Transverse colon (tissue), 4 donors: ENCODE measurements around the gene MAGI2. TPM values are rescaled to one million over a fixed set of nuclear protein-coding genes. Genes with fewer than 3 reads are reported as not detected.

Source experiments
- DNase-seq: peaks from one replicate; pipeline ENCODE4 v3.0.0-alpha.2; 2019
- H3K27ac ChIP-seq, 4 donors: fragments of 200-600 bp; sonication (generic); 2 replicates each; pipeline ENCODE4 v1.5.1; 2016 to 2018; ENCODE audit warnings: inconsistent platforms in 4 of 4
- H3K27me3 ChIP-seq: fragments of 200-600 bp; sonication (generic); 2 replicates; pipeline ENCODE4 v1.5.1; 2017; ENCODE audit warnings: inconsistent platforms
- H3K36me3 ChIP-seq, 4 donors: fragments of 200-600 bp; sonication (generic); 2 replicates each; pipeline ENCODE4 v1.5.1; 2017 to 2019; ENCODE audit warnings: inconsistent platforms in 4 of 4
- H3K4me1 ChIP-seq, 4 donors: fragments of 200-600 bp; sonication (generic); 2 replicates each; pipeline ENCODE4 v1.5.1; 2017 to 2020; ENCODE audit warnings: inconsistent platforms in 4 of 4
- H3K4me3 ChIP-seq, 4 donors: fragments of 200-600 bp; sonication (generic); 1 replicate in 1 of 4; 2 replicates in 3 of 4; pipeline versions ENCODE4 v1.5.1 to v1.6.1; 2017 to 2019; ENCODE audit warnings: inconsistent platforms in 4 of 4
- H3K9me3 ChIP-seq, 2 donors: fragments of 200-600 bp; sonication (generic); 2 replicates each; pipeline ENCODE4 v1.5.1; 2017 to 2019; ENCODE audit warnings: inconsistent platforms in 2 of 2
- EP300 ChIP-seq: sonication (generic); formaldehyde crosslinking; IDR thresholded peaks from one replicate; pipeline ENCODE4 v1.6.1; 2017; ENCODE audit warnings: antibody characterized with exemption, low read depth
- POLR2A ChIP-seq: fragments of 450-650 bp; IDR thresholded peaks from one replicate; pipeline ENCODE4 v1.6.1; 2016; ENCODE audit warnings: antibody characterized with exemption, mild to moderate bottlenecking, moderate library complexity
- POLR2AphosphoS5 ChIP-seq, 3 donors: sonication (generic); formaldehyde crosslinking; IDR thresholded peaks; one replicate each; pipeline ENCODE4 v1.6.1; 2016; ENCODE audit warnings: antibody characterized with exemption in 3 of 3
- WGBS, 2 donors: methylation state at CpG; one replicate each; pipeline ENCODE4 v1.1.5; 2018; ENCODE audit warnings: low coverage in 1 of 2; 5-methylcytosine and 5-hydroxymethylcytosine counted together
- in situ Hi-C, 4 donors: fragments of 200-750 bp; cut with MboI; loops; one replicate each; pipeline versions ENCODE4 v1.15.0 to v1.15.1; 2017; ENCODE audit warnings: low sequenced_read_pairs in 3 of 4, low pct_ligation_motif_present in 1 of 4, low pct_unique_long_range_greater_than_20kb in 1 of 4
- intact Hi-C: fragments of 100-400 bp; cut with DNase I; formaldehyde crosslinking; loops from one replicate; pipeline ENCODE4 v1.15.1; 2023; ENCODE audit warnings: low total_unique reads
- total RNA-seq, 4 donors: library from RNA; depleted of rRNA; stranded (reverse); fragments of >200 nt; gene quantifications; one replicate each; pipeline ENCODE4 v1.1.0, GENCODE V29; 2016
- TF ChIP-seq, protein P1 (sequence below), 5 experiments: fragments of 200-600 bp in 3 of 5; fragments of 450-650 bp in 2 of 5; sonication (generic) in 3 of 5; IDR thresholded peaks; 1 replicate in 2 of 5; 2 replicates in 3 of 5; pipeline ENCODE4 v1.5.1; 2016 to 2017; ENCODE audit warnings: antibody characterized with exemption in 5 of 5, inconsistent platforms in 3 of 5, mild to moderate bottlenecking in 2 of 5, moderate library complexity in 1 of 5

Gene MAGI2
- total RNA-seq, 4 donors from 2014 or later, result 1.6 to 9.7 (median 4.1) TPM

GRCh38 chr7:79290841-79291497 lies 162.5 kb downstream of the MAGI2 start:
- WGBS, 2 donors, result 80 to 81% methylated on average over 4 of the region's 4 CpGs
- Histone ChIP-seq H3K4me1 (peaks cover 0 to 4% (median 1%) of the 10 kb centered on the region in 4 donors), H3K36me3 (no peaks in the 10 kb centered on the region), H3K27ac (no peak overlapping the region), H3K9me3 (no peaks in the 10 kb centered on the region), H3K4me3 (no peak overlapping the region), H3K27me3 (no peaks in the 10 kb centered on the region)
- TF ChIP-seq, protein P1, sequence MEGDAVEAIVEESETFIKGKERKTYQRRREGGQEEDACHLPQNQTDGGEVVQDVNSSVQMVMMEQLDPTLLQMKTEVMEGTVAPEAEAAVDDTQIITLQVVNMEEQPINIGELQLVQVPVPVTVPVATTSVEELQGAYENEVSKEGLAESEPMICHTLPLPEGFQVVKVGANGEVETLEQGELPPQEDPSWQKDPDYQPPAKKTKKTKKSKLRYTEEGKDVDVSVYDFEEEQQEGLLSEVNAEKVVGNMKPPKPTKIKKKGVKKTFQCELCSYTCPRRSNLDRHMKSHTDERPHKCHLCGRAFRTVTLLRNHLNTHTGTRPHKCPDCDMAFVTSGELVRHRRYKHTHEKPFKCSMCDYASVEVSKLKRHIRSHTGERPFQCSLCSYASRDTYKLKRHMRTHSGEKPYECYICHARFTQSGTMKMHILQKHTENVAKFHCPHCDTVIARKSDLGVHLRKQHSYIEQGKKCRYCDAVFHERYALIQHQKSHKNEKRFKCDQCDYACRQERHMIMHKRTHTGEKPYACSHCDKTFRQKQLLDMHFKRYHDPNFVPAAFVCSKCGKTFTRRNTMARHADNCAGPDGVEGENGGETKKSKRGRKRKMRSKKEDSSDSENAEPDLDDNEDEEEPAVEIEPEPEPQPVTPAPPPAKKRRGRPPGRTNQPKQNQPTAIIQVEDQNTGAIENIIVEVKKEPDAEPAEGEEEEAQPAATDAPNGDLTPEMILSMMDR (IDR thresholded peaks at IDR 0.05), result no peak
- no peak for TF ChIP-seq POLR2A
- TF ChIP-seq EP300, result no peak
- no peak for TF ChIP-seq POLR2AphosphoS5 (IDR thresholded peaks at IDR 0.05)
- intact Hi-C loops, result no loop called here
- in situ Hi-C loops, result loop anchor here in 3 of 4 donors (25.0 kb wide), 2 partner anchors 721 to 746 kb away; no protein-coding TSS in a partner anchor
- DNase-seq, result no peak

DNA sequence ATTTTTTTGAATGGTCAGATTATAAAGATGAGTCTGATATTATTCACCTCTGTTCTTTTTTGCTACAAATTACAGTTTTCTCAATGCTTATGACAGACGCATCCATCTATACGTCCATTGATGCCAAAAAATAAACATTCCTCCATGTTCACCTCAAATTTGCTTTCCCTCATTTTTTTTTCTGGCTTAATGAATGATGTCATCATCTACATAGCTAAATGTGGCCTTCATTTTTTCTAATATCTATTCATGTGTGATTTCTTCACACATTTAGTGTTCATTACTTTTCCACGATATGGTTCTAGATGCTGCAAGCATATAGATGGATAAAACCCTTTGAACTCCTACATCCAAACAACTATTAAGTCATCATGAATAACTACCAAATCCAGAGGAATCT lies 163.1 kb downstream of the MAGI2 start:
- in situ Hi-C loops (loop anchor here in 3 of 4 donors (25.0 kb wide), 2 partner anchors 722 to 747 kb away; no protein-coding TSS in a partner anchor), intact Hi-C loops (no loop called here)
- H3K27ac ChIP-seq, result no peak overlapping the region
- no peaks in the 10 kb centered on the region for H3K36me3 ChIP-seq
- no peaks in the 10 kb centered on the region for H3K9me3 ChIP-seq
- peaks cover 0 to 4% (median 1%) of the 10 kb centered on the region in 4 donors for H3K4me1 ChIP-seq
- no peaks in the 10 kb centered on the region for H3K27me3 ChIP-seq
- H3K4me3 ChIP-seq, result no peak overlapping the region
- no peak for DNase-seq
- WGBS, 2 donors, result 83 to 86% methylated on average over 3 of the region's 3 CpGs
- TF ChIP-seq POLR2A (no peak), POLR2AphosphoS5 (IDR thresholded peaks at IDR 0.05) (no peak), EP300 (no peak)
- TF ChIP-seq, protein P1 (IDR thresholded peaks at IDR 0.05), result no peak

- 71 to 73% methylated on average over 4 to 5 of the region's 5 CpGs for WGBS, 2 donors
- H3K4me1 ChIP-seq, result peaks cover 0 to 4% (median 1%) of the 10 kb centered on the region in 4 donors
- H3K27me3 ChIP-seq, result no peaks in the 10 kb centered on the region
- H3K27ac ChIP-seq, result no peak overlapping the region
- no peak overlapping the region for H3K4me3 ChIP-seq
- no peaks in the 10 kb centered on the region for H3K36me3 ChIP-seq
- TF ChIP-seq POLR2AphosphoS5 (IDR thresholded peaks at IDR 0.05) (no peak), EP300 (no peak), POLR2A (no peak)
- TF ChIP-seq, protein P1 (IDR thresholded peaks at IDR 0.05), result no peak
- intact Hi-C loops (no loop called here), in situ Hi-C loops (loop anchor here in 3 of 4 donors (25.0 kb wide), 2 partner anchors 724 to 749 kb away; no protein-coding TSS in a partner anchor)
- DNase-seq, result no peak
- H3K9me3 ChIP-seq, result no peaks in the 10 kb centered on the region
Measured at GRCh38 chr7:79288655-79289054, 164.8 kb downstream of the MAGI2 start.

DNA sequence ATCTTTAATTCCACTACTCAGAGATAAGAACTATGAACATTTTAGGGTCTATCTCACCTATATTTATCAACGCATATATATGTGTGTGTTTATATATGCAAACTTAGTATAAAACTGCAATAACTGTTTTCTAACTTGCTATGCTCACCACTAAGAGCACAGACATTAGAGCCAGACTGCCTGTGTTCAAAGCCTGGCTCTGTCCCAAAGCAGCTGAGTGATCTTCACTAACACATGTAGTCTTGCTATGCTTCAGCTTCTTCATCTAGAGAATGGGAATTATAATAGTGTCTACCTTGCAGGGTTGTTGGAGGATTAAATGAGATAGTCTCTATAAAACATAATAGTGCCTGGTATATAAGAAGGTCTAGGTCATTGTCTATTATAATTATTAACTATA lies 165.5 kb downstream of the MAGI2 start:
- 67 to 82% methylated on average over 1 of the region's 1 CpG for WGBS, 2 donors
- no peaks in the 10 kb centered on the region for H3K27me3 ChIP-seq
- H3K4me3 ChIP-seq, result no peak overlapping the region
- no peak for TF ChIP-seq POLR2A
- intact Hi-C loops (no loop called here), in situ Hi-C loops (loop anchor here in 3 of 4 donors (25.0 kb wide), 2 partner anchors 724 to 749 kb away; no protein-coding TSS in a partner anchor)
- H3K9me3 ChIP-seq, result no peaks in the 10 kb centered on the region
- H3K4me1 ChIP-seq, result peaks cover 0 to 2% (median 0%) of the 10 kb centered on the region in 4 donors
- H3K36me3 ChIP-seq, result no peaks in the 10 kb centered on the region
- no peak for DNase-seq
- H3K27ac ChIP-seq, result no peak overlapping the region
